Measurements from ENCODE around the gene KIF1A. TPM values are rescaled to one million over a fixed set of nuclear protein-coding genes. Genes with fewer than 3 reads are reported as not detected.

The KIF1A gene
- polyA plus RNA-seq, 1 donor from 2014 or later, result 63.4 TPM

GRCh38 chr2:240711296-240711695, 108.7 kb downstream of the KIF1A start:
- H3K36me3 ChIP-seq (ENCODE audit: insufficient read depth, low read length), result no peaks in the 10 kb centered on the region
- no peak overlapping the region for H3K27ac ChIP-seq (ENCODE audit: low read length)
- H3K9ac ChIP-seq (ENCODE audit: low read length), result no peak overlapping the region
- no peaks in the 10 kb centered on the region for H3K9me3 ChIP-seq (ENCODE audit: low read length)
- TF ChIP-seq MXI1 (conservative IDR thresholded peaks at IDR 0.05; ENCODE audit: poor library complexity, severe bottlenecking) (no peak), RAD21 (conservative IDR thresholded peaks at IDR 0.05) (no peak), CTCF (IDR thresholded peaks at IDR 0.05; ENCODE audit: poor library complexity, severe bottlenecking) (no peak), TAF1 (IDR thresholded peaks at IDR 0.05; ENCODE audit: low read depth) (no peak), SMC3 (conservative IDR thresholded peaks at IDR 0.05; ENCODE audit: poor library complexity) (no peak), REST (IDR thresholded peaks at IDR 0.05; ENCODE audit: borderline replicate concordance) (no peak), EZH2 (IDR thresholded peaks at IDR 0.05; ENCODE audit: borderline replicate concordance, insufficient read depth, low read length, poor library complexity, severe bottlenecking) (no peak), POLR2AphosphoS5 (IDR thresholded peaks at IDR 0.05) (no peak), EP300 (conservative IDR thresholded peaks at IDR 0.05; ENCODE audit: poor library complexity, severe bottlenecking) (no peak)
- no peaks in the 10 kb centered on the region for H3K9me2 ChIP-seq (ENCODE audit: insufficient read depth, low read length)
- H3K4me3 ChIP-seq (ENCODE audit: low read length), result no peak overlapping the region
- H3F3A ChIP-seq (ENCODE audit: insufficient read depth, low read length, poor library complexity, severe bottlenecking), result no peaks in the 10 kb centered on the region
- no peaks in the 10 kb centered on the region for H4K20me1 ChIP-seq (ENCODE audit: insufficient read depth)
- H3K79me2 ChIP-seq (replicated peaks; ENCODE audit: insufficient read depth, low read length), result no peaks in the 10 kb centered on the region
- H3K27me3 ChIP-seq (ENCODE audit: insufficient read depth, low read depth, low read length), result no peaks in the 10 kb centered on the region
- H2AFZ ChIP-seq (ENCODE audit: low read depth, low read length), result no peak overlapping the region
- H3K4me2 ChIP-seq (ENCODE audit: low read length), result no peak overlapping the region

GRCh38 chr2:240708457-240708856, 111.6 kb downstream of the KIF1A start:
- H3K27ac ChIP-seq (ENCODE audit: low read length), result no peak overlapping the region
- H3K27me3 ChIP-seq (ENCODE audit: insufficient read depth, low read depth, low read length), result no peaks in the 10 kb centered on the region
- H3K9me3 ChIP-seq (ENCODE audit: low read length), result no peaks in the 10 kb centered on the region
- no peak overlapping the region for H3K4me3 ChIP-seq (ENCODE audit: low read length)
- H2AFZ ChIP-seq (ENCODE audit: low read depth, low read length), result no peak overlapping the region
- no peak overlapping the region for H3K9ac ChIP-seq (ENCODE audit: low read length)
- no peaks in the 10 kb centered on the region for H3F3A ChIP-seq (ENCODE audit: insufficient read depth, low read length, poor library complexity, severe bottlenecking)
- H3K79me2 ChIP-seq (replicated peaks; ENCODE audit: insufficient read depth, low read length), result no peaks in the 10 kb centered on the region
- no peaks in the 10 kb centered on the region for H3K9me2 ChIP-seq (ENCODE audit: insufficient read depth, low read length)
- H3K4me2 ChIP-seq (ENCODE audit: low read length), result no peak overlapping the region
- TF ChIP-seq RAD21 (conservative IDR thresholded peaks at IDR 0.05), result no peak
- TF ChIP-seq POLR2AphosphoS5 (IDR thresholded peaks at IDR 0.05), result no peak
- no peak for TF ChIP-seq TAF1 (IDR thresholded peaks at IDR 0.05; ENCODE audit: low read depth)
- no peak for TF ChIP-seq EP300 (conservative IDR thresholded peaks at IDR 0.05; ENCODE audit: poor library complexity, severe bottlenecking)
- TF ChIP-seq CTCF (IDR thresholded peaks at IDR 0.05; ENCODE audit: poor library complexity, severe bottlenecking), result no peak
- no peak for TF ChIP-seq REST (IDR thresholded peaks at IDR 0.05; ENCODE audit: borderline replicate concordance)
- TF ChIP-seq EZH2 (IDR thresholded peaks at IDR 0.05; ENCODE audit: borderline replicate concordance, insufficient read depth, low read length, poor library complexity, severe bottlenecking), result no peak
- TF ChIP-seq SMC3 (conservative IDR thresholded peaks at IDR 0.05; ENCODE audit: poor library complexity), result no peak
- TF ChIP-seq MXI1 (conservative IDR thresholded peaks at IDR 0.05; ENCODE audit: poor library complexity, severe bottlenecking), result no peak
- no peaks in the 10 kb centered on the region for H3K36me3 ChIP-seq (ENCODE audit: insufficient read depth, low read length)
- no peaks in the 10 kb centered on the region for H4K20me1 ChIP-seq (ENCODE audit: insufficient read depth)
